ENCODE measurements around the gene C1orf56. TPM values are rescaled to one million over a fixed set of nuclear protein-coding genes. Genes with fewer than 3 reads are reported as not detected.

C1orf56 gene
- total and polyA plus RNA-seq, 2 of the 13 experiments (the other 11 are each of a cell fraction or from before 2014, with no cell fraction given), result 1.5 to 3.2 TPM

DNA sequence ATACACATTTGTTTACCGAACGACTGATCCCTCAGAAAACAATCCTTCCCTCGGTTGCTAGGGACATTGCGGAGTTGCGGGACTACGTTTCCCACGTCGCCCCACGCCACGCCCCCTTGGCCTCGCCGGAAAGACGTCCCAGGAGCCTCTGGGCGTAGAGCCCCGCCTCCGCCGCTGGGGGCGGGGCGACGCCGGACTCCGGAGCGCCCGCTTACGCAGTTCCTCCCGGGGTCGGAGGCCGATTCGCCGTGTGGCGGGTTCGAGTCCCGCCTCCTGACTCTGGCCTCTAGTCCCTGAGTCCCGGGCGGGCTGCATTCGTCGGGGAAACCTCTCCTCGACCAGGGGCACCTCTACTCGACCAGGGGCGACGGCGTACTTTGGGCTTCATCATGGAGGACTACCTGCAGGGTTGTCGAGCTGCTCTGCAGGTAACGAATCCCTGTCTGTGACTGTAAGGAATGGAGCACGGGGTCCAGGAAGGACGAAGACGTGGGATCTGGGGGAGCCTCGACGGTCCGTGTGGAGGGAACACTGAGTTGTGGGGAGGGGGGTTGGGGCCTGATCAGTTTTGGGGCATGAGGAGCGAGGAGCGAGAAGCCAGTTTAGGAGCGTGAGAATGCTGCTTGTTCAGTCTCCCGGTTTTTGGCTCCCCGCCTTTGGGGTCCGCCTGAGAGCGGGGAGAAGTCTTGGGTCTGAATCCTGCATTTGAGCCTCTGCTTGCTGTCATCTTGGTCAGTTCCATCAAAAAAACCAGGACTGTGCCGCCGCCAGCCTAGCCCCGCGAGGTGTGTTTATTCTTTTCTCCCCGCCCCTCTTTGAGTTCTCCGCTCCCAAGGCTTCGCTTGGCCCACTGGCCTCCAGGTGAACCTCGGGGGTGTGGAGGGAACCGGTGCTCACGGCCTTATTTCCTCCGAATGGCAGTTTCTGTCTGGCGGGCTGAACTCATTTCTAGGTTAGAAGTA is 39.0 kb upstream of the C1orf56 start, which contains the start of gene PRUNE1 (continued):
- TF ChIP-seq ZNF607 (CRISPR knock-in tag; IDR thresholded peaks at IDR 0.05; ENCODE audit: borderline replicate concordance), result no peak
- TF ChIP-seq HNRNPH1 (optimal IDR thresholded peaks at IDR 0.05; ENCODE audit: low read depth, low read length), result no peak
- peak; percentile 89 for TF ChIP-seq HOXD1 (CRISPR knock-in tag; IDR thresholded peaks at IDR 0.05)
- peak; percentile 34; the same call in 1 of the 2 replicates for TF ChIP-seq ZNF263 (CRISPR knock-in tag; IDR thresholded peaks at IDR 0.05)
- TF ChIP-seq, protein P1, sequence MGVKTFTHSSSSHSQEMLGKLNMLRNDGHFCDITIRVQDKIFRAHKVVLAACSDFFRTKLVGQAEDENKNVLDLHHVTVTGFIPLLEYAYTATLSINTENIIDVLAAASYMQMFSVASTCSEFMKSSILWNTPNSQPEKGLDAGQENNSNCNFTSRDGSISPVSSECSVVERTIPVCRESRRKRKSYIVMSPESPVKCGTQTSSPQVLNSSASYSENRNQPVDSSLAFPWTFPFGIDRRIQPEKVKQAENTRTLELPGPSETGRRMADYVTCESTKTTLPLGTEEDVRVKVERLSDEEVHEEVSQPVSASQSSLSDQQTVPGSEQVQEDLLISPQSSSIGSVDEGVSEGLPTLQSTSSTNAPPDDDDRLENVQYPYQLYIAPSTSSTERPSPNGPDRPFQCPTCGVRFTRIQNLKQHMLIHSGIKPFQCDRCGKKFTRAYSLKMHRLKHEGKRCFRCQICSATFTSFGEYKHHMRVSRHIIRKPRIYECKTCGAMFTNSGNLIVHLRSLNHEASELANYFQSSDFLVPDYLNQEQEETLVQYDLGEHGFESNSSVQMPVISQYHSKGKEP (CRISPR knock-in tag; IDR thresholded peaks at IDR 0.05), result no peak
- no peak for TF ChIP-seq MEIS2 (CRISPR knock-in tag; IDR thresholded peaks at IDR 0.05)
- TF ChIP-seq ZBTB7B (CRISPR knock-in tag; IDR thresholded peaks at IDR 0.05), result no peak
- TF ChIP-seq ZNF441 (CRISPR knock-in tag; IDR thresholded peaks at IDR 0.05; ENCODE audit: borderline replicate concordance), result peak; percentile 30; the same call in 1 of the 2 replicates
- no peak for TF ChIP-seq MAFF (IDR thresholded peaks at IDR 0.05; ENCODE audit: low read depth, low read length)
- TF ChIP-seq ZNF350 (CRISPR knock-in tag; IDR thresholded peaks at IDR 0.05; ENCODE audit: borderline replicate concordance, low read depth), result peak; percentile 61
- TF ChIP-seq ZNF788 (CRISPR knock-in tag; IDR thresholded peaks at IDR 0.05; ENCODE audit: borderline replicate concordance), result 0 out of 2 replicates have a peak, but pooled peaks have one; percentile 82
- TF ChIP-seq ZNF468 (CRISPR knock-in tag; IDR thresholded peaks at IDR 0.05), result no peak
- TF ChIP-seq SRSF1 (optimal IDR thresholded peaks at IDR 0.05; ENCODE audit: low read depth, low read length), result no peak
- TF ChIP-seq HOXA9 (CRISPR knock-in tag; IDR thresholded peaks at IDR 0.05; ENCODE audit: borderline replicate concordance), result no peak
- TF ChIP-seq, protein P2, sequence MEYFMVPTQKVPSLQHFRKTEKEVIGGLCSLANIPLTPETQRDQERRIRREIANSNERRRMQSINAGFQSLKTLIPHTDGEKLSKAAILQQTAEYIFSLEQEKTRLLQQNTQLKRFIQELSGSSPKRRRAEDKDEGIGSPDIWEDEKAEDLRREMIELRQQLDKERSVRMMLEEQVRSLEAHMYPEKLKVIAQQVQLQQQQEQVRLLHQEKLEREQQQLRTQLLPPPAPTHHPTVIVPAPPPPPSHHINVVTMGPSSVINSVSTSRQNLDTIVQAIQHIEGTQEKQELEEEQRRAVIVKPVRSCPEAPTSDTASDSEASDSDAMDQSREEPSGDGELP (IDR thresholded peaks at IDR 0.05; ENCODE audit: borderline replicate concordance, low read depth), result peak; percentile 34; the same call in 1 of the 2 replicates
- TF ChIP-seq, protein P3, sequence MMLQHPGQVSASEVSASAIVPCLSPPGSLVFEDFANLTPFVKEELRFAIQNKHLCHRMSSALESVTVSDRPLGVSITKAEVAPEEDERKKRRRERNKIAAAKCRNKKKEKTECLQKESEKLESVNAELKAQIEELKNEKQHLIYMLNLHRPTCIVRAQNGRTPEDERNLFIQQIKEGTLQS (CRISPR knock-in tag; IDR thresholded peaks at IDR 0.05), result no peak
- TF ChIP-seq PHF21A (CRISPR knock-in tag; IDR thresholded peaks at IDR 0.05), result no peak
- no peak for TF ChIP-seq MAF1 (CRISPR knock-in tag; IDR thresholded peaks at IDR 0.05; ENCODE audit: borderline replicate concordance)
- no peak for TF ChIP-seq ZNF562 (CRISPR knock-in tag; IDR thresholded peaks at IDR 0.05; ENCODE audit: borderline replicate concordance)
- TF ChIP-seq FOXP1 (IDR thresholded peaks at IDR 0.05), result peak; percentile 89; the same call in 1 of the 2 replicates
- TF ChIP-seq FOXP1 (CRISPR knock-in tag; IDR thresholded peaks at IDR 0.05), result peak; percentile 72
- peak; percentile 76; the same call in 1 of the 2 replicates for TF ChIP-seq ZNF749 (CRISPR knock-in tag; IDR thresholded peaks at IDR 0.05; ENCODE audit: borderline replicate concordance)
- no peak for TF ChIP-seq GTF2F1 (IDR thresholded peaks at IDR 0.05; ENCODE audit: low read length)
- TF ChIP-seq, protein P4, sequence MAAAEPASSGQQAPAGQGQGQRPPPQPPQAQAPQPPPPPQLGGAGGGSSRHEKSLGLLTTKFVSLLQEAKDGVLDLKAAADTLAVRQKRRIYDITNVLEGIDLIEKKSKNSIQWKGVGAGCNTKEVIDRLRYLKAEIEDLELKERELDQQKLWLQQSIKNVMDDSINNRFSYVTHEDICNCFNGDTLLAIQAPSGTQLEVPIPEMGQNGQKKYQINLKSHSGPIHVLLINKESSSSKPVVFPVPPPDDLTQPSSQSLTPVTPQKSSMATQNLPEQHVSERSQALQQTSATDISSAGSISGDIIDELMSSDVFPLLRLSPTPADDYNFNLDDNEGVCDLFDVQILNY (CRISPR knock-in tag; conservative IDR thresholded peaks at IDR 0.05), result no peak
- TF ChIP-seq NR2F6 (IDR thresholded peaks at IDR 0.05), result no peak
- no peak; the same call in 1 of the 2 replicates for TF ChIP-seq NR2F6 (CRISPR knock-in tag; IDR thresholded peaks at IDR 0.05)
- TF ChIP-seq ZMYM4 (CRISPR knock-in tag; IDR thresholded peaks at IDR 0.05), result peak; percentile 61
- no peak; the same call in 1 of the 2 replicates for TF ChIP-seq XBP1 (CRISPR knock-in tag; IDR thresholded peaks at IDR 0.05)
- TF ChIP-seq ZNF230 (CRISPR knock-in tag; IDR thresholded peaks at IDR 0.05), result no peak
